NCI-H226 (cell line): Measurements from ENCODE around the gene FLII.
A peak's percentile ranks its signal among the peaks of the same experiment; 100 is the strongest.
"Not testable (repeated sequence)": the region's sequence is repeated elsewhere in the genome, so short reads cannot be mapped to it uniquely, and the experiment has no call there.

Source experiments
- DNase-seq: peaks from one replicate; pipeline ENCODE4 v3.0.0-alpha.2; 2015

Gene FLII

DNA sequence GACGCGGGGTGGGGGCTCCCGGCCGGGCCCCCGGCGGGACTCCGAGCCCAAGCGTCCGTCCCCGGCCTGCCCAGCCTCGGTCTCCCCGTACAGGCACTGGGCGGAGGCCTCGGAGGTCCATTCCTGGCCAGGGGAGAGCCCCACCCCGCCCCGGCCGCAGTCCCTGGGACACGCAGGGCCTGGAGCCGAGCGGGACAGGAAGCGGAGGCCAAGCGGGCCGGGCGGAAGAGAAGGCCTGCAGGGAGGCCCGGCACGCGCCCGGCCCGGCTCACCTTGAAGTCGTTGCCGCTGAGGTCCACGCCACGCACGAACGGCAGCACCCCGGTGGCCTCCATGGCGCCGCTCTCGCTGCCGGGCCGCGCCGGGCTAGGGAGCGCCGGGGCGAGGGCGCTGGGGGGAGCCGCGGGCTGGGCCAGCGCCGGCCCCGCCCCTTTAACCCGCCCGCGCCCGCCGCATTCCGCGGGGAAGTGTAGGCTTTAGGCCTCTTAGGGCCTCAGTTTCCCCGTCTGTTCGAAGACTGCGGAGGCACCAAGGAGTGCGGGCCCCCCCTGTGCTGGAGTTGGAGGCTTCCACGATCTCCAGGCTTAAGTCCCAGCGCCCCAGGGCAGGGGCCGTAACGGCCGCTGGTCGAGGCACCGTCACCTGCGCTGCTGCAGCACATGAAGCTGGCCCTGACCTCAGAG, at the start of gene FLII:
FLII (minus strand) TSS at position 383 of the 683 bp plus-strand sequence; CDS start at position 335, 48 bp downstream.
- DNase-seq: no peak

DNA sequence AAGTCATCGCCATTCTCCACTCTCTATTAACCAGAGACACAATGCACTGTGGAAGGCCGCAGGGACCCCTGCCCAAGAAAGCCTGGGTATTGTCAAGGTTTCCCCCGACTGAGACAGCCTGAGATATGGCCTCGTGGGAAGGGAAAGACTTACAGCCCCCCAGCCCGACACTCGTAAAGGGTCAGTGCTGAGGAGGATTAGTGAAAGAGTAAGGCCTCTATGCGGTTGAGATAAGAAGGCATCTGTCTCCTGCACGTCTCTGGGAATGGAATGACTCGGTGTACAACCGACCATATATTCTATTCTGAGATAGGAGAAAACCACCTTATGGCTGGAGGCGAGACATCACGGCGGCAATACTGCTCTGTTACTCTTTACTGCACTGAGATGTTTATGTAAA, 44.7 kb upstream of the FLII start:
- not testable (repeated sequence) for DNase-seq

DNA sequence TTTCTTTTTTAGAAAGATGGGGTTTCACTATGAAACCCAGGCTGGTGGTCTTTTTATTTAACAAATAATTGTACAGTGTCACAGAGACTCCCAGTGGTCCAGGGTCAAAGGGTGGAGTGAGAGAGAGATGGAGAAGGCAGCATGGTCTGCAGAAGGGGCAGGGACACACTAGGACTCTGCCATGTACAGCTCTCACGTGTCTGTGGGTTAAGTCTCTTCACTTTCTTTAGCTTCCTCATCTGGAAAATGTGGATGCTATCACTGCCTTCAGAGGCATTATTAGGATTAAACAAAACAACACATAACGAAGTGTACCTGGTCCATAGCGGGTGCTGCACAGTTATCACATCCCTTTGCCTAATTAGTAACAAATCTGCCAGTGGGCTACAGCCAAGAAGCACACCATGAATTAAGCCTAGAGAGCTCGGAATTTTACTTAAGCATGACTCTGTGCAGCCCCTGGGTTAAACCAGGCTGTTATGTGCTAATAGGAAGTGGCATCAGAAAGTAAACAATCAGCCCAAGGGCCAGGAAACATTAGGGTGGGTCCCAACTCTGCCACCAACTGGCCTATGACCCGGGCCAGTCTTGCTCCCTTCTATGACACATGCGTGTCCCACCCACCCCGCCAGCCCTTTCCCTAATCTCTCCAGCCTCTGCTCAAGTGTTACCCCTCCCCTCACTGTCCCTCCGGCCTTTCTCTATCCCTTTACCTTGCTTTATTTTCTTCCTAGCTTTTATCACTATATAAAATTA, 42.4 kb upstream of the FLII start:
- DNase-seq: no peak

DNA sequence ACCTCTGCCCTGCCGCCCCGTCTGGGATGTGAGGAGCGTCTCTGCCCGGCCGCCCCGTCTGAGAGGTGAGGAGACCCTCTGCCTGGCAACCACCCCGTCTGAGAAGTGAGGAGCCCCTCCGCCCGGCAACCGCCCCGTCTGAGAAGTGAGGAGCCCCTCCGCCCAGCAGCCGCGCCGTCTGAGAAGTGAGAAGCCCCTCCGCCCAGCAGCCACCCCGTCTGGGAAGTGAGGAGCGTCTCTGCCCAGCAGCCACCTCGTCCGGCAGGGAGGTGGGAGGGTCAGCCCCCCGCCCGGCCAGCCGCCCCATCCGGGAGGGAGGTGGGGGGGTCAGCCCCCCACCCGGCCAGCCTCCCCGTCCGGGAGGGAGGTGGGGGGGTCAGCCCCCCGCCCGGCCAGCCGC, 39.5 kb upstream of the FLII start:
- not testable (repeated sequence) for DNase-seq

DNA sequence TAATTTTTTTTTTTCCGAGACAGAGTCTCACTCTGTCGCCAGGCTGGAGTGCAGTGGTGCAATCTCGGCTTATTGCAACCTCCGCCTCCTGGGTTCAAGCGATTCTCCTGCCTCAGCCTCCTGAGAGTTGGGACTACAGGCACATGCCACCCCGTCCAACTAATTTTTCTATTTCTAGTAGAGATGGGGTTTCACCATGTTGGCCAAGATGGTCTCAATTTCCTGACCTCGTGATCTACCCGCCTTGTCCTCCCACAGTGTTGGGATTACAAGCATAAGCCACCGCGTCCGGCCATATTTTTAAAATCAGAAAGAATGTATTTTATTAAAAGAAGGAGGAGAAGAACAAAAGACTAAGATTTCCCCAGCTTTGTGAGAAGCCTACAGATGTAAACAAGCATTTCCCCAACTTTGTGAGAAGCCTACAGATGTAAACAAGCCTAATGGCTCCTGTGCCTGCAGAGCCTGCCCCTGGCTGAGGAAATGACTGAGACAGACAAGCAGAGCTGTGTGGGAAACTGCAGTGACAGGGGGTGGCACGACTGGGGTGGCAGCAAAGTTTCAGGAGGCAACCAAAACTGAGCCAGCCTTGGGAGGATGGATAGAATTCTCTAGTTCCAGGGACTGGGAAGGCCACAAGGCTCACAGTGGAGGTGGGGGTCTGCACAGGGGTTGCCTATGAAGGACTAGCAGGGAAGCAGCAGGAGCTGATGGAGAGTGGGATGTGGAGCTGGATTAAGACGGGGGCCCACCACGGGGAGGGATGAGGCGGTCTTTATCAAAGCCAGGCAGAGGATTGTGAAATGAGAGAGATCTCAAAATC, 33.4 kb upstream of the FLII start:
- no peak for DNase-seq

DNA sequence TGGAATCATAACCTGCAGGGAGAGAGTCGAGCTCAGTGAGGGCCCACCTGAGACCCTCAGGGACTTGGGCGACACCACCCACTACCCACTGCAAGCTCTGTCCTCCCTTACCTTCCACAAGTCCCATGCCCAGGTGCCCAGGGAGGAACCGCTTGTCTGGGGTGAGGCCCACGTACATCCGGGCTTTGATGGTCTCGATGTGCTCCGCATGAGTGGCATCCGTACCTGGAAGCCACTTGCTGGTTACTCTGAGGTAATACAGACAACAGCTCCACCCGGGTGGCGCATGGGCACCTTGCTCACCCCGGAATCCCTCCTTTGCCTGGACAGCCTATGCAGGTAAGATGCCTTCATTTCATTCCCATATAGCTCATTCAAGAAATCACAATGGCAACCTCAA, 26.8 kb upstream of the FLII start:
- no peak for DNase-seq

DNA sequence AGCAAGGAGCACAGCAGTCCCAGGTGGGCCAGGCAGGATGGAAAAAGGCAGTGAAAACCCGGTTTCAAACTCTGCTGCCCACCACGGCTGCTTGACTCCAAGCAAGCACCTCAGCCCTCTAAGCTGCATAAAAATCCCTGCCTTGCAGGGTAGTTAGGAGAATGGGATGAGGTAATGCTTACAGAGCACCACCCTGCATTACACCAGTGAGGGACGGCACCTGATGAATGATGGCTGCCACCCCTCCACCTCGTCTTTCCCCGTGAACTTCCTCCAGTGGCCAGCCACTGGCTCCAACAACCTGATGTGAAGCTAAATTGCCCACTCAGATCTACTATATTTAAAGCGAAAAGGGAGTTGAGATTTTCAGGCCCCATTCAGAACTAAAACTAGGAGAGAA, 23.2 kb upstream of the FLII start:
- no peak for DNase-seq

DNA sequence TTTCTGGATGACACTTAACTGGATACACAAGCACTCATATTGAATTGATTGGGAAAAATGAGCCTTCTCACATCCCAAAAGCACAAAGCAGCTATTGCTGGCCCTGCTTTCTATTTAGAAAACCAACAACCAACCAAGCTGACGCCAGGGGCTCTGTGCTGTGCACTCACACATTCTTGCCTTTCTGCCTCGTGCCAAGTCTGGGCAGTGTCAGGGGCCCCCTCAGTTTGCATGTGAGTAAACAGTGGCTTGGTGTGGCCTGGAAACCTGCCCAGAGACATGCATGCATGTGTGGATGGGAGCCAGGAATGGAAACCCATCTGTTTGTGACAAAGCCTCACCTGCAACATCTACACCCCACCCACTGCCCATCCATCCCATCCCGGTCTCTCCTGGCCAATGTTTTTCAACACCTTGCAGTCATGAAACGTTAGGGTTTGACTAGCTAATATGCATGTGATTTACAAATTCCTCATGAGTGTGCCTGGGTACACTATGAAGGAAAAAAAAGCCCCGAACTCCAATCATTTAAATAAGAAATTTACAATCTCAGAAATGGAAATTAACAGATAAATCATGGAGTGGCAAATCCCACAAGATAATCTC, 22.3 kb upstream of the FLII start:
- no peak for DNase-seq

DNA sequence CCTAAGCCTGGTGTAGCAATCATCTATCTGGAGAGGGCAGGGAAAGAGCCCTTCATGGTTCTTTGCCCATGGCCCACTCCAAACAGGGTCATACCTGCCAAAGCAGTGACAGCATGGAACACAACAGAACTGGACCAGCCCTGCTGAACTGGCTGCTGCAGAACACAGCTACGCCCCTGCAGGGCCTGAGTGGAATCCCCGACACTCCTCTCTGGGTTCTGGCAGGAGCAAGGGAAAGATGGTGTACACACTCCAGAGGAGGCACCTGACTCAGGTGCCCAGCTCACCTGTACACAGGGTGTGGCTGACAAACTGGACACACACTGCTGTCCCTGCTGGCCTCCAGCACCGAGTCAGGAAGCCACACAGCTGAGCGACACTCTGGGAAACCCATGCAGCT, 21.7 kb upstream of the FLII start:
- no peak for DNase-seq

DNA sequence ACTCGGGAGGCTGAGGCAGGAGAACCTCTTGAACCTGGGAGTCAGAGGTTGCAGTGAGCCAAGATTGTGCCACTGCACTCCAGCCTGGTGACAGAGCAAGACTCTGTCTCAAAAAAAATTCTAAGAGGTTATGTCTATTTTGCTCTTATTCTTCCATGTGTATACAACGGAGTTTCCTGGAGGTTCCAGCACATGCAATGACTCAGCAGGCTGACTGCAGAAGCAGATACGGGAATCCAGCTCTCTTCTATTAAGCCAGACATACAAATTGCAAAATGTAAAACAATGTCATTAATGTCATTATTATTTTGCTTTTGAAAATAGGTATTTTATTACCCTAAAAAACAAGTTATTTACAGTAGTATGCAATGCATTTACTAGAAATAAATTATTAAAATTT, 20.3 kb upstream of the FLII start:
- DNase-seq: no peak

DNA sequence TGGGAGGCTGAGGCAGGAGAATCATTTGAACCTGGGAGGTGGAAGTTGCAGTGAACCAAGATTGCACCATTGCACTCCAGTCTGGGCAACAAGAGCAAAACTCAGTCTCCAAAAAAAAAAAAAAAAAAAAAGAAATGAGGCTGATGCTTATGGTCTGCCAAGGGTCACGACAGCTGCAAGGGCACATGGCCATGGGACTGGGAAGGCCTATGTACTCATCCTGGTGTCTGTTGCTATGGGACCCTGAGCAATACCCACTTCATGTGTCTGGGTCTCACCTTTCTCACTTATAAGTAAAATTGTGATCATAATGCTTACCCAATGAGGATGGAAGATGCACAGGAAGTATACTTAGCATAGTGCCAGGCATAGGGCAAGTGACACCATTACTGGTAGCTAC, 18.5 kb upstream of the FLII start:
- DNase-seq: no peak

DNA sequence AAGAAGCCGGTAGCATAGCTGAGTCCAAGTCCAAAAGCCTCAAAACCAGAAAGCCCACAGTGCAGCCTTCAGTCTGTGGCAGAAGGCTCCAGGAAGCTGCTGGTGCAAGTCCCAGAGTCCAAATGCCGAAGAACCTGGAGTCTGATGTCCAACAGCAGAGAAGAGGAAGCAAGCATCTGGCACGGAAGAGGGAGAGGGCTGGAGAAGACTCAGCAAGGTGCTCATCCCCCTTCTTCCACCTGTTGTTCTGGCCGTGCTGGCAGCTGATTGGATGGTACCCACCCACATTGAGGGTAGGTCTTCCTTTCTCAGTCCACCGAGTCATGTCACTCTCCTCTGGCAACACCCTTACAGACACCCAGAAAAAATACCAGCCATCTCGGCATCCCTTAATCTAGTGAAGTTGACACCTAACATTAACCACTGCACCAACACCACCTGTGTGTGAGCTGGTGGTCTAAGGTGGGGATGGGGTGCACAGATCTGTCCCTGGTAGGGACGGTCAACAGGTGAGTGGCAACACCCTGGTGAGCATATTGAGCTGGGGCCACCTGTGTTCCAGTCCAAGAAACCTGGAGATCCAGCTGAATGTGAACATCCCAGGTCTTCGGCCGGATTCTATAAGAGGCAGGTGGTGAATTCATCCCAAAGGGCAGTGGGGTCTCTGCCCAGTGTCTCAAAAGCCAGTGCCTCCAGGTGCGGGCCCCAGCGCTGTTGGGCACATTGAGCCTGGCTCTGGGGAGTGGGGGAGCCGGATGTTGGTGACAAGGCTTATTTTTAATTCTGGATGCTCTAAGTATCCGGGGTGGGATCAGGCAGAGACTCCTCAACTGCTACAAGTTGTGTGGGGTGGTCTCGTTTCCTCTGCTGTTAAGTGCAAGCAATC, 11.8 kb upstream of the FLII start:
- DNase-seq: no peak

DNA sequence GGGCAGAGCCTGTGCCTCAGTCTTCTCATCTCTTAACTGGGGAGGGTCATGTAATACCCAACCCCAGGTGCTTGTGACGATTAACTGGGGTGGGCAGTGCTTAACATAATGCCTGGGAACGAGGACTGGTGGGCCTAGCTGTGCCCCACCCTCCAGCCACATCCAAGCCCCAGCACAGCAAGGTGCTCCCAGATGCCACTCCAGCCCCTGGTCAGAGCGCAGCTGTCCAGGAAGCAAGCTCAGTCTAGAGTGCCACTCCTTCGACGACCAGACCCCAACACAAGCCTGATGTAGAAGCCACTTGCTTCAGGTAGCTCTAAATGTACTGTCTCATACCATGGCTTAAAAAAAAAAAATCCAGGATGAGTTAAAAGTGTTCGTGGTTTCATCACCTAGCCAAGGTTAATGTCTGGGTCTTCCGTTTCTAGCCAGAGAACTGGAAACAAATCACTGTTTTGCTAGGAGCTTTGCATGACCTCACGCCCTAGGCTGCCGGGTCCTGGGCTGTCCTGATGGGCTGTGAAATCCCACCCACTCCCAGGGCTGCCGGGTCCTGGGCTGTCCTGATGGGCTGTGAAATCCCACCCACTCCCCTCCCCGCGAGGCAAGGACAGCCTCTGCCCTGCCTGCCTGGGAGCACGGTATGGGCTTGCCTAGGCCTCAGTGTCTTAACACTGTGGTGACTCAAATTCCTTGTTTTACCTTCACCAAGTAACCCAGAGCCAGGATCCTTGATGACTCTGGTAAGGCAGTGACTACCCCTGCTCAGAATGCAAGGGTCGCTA, 9.6 kb upstream of the FLII start:
- DNase-seq: no peak

DNA sequence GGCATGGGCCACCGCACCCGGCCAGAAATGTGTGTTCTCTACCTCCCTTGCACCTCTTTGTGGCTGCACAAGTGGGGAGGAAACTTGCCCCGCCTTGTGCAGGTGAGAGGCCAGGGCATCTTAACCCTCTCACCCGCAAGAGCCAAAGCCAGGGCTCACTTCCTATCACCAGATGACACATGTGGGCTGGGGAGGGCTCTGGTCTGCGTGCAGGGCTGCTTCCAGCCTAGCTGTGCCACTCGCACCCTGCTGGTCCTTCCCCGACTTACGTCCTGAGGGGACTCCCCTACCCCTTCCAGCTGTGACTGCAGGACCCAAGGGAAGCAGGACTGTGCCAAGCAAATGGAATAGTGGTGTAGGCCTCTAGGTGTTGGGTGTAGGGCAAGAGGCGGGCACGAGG, 8.8 kb upstream of the FLII start:
- no peak for DNase-seq

DNA sequence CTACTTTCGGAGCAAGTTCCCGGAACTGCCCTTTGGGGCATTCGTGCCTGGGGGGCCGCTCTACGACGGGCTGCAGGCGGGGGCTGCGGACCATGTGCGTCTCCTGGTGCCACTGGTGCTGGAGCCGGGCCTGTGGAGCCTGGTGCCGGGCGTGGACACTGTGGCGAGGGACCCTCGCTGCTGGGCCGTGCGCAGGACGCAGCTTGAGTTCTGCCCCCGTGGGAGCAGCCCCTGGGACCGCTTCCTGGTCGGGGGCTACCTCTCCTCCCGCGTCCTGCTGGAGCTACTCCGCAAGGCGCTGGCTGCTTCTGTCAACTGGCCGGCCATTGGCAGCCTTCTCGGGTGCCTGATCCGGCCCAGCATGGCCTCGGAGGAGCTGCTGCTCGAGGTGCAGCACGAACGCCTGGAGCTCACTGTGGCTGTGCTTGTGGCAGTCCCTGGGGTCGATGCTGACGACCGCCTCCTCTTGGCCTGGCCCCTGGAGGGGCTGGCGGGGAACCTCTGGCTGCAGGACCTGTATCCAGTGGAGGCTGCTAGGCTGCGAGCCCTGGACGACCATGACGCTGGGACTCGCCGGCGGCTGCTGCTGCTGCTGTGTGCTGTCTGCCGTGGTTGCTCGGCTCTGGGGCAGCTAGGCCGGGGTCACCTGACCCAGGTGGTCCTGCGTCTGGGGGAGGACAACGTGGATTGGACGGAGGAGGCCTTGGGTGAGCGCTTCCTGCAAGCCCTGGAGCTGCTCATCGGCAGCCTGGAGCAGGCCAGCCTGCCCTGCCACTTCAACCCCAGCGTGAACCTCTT, 5.5 kb upstream of the FLII start:
- no peak for DNase-seq

DNA sequence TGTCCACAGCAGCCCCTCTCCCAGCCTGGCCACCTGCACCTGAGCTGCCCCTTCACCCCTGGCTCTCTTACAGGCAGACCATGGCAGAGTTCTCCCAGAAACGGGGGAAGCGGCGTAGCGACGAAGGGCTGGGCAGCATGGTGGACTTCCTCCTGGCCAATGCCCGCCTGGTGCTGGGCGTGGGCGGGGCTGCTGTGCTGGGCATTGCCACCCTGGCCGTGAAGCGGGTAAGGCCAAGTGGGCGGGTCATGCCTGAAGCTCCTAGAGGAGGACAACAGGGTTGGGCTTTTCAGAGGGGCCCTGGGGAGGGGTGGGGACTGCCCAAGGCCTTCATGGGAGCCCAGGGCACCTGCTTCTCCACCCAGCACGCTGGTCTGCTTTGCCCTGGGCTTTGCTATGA, 4.1 kb upstream of the FLII start:
- DNase-seq: no peak

DNA sequence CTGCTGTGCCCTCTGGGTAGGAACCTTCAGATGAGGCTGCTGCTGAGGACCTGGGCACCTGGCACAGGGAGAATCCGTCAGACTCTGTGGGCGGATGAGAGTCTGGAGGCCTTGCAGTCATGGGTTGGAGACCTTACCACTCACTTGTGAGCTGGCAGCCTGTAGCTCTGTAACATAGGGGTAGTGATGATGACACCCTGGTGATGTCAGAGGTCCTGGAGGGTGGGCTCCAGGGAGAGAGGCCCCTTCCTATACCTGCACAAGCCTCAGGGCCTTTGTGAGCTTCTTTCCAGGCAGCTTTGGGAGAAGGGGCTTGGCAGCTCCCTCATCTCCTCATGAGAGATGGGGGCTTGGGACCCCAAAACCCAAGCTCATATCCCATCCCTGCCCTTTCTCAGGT, 3.6 kb upstream of the FLII start:
- DNase-seq: no peak

DNA sequence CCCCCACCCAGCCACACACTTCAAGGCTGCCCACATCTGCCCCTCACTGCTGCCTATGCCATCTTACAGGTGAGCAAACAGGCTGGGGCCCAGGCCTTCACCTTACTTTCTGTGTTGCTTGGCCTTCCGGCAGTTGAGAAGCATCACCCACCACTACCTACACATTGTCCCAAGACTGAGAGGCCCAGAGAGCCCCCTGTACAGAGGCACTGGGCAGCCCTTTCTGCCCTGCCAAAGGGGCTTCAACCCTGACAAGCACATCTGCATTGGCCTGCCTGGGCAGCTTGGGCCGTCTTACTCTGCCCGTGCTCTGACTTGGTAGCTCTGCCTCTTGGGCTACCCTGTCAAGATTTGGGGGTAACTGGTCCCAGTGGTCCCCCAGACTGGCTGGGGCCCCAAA, 3.1 kb upstream of the FLII start:
- DNase-seq: no peak

DNA sequence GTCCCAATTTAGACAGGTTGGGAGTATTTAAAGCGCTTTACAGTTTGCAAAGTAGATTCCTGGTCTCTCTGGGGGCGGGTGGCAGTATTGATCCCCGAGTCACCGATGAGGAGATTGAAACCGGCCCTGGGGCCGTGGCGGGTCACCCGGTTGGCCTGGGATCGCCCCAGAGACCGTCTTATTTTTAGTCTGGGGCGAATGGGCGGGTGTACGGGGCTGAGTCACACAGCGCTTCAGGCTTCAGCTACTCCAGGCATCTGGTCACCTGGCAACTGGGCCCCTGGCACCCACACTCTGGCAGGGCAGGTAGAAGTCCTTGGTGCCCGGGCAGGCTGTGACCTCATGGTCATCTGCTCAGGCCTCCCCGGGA, 2.6 kb upstream of the FLII start:
- peak; percentile 58 for DNase-seq

DNA sequence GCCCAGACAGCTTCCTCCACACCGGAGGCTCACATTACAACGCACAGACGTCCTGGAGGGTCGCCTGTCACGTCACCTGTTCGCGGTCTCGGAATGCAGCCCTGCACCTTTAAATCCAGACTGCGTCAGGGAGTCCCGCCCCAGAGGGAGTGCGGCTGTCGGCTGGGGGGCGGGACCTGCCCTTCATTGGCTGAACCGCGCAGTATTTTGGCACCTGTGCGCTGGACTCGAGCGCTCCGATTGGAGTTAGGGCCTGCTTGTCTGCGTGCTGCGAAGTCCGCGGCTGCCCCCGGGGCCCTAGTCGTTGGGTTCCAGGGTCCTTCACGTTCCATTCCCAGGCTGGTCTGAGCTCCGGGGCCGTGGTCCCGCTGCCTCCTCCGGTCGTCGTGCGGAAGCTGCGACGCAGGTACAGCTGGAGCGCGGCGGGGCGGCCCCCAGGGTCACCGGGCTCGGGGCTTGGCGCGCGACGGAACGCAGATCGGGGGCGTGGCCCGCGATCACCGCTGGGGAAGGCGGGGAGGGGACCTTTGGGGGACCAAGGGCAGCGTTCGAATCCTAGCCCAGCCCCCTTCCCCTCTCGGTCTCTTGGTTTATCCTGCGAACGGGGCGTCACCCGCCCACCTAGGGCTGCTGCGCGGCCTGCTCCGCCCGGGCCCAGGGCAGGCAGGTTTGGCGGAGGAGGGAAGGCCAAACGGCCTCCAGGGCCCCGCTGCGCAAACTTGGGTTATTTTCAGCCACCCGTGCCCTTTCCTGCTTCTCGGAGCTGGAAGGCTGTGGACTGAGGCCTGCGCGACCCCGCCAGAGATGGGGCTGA, 2.0 kb upstream of the FLII start, which contains the start of gene MIEF2:
MIEF2 (plus strand) TSS at position 331 of the 814 bp plus-strand sequence. CDS start 2,059 bp downstream, outside the sequence.
- DNase-seq: peak; percentile 94
